MCF 10A (cell line): ENCODE results near the gene SETD3. TPM values are rescaled to one million over a fixed set of nuclear protein-coding genes. Genes with fewer than 3 reads are reported as not detected.

Experiments
- BruUV-seq: library from RNA; stranded (reverse); fragments of 400-500 nt; replicated peaks from 2 replicates; lab custom pipeline; 2021; lab: Mats Ljungman, UMichigan
- CTCF ChIA-PET: fragments of 300-600 bp; sonication (Branson Sonifier 250); formaldehyde crosslinking; extraction: SDS; loops from one replicate; lab custom pipeline; 2021; ENCODE audit warnings: antibody characterized with exemption, inconsistent platforms; lab: Yijun Ruan, JAX
- POLR2A ChIA-PET: fragments of 300-600, 350-650 bp; sonication (Branson Sonifier 250); formaldehyde crosslinking; extraction: SDS; loops from one replicate; lab custom pipeline; 2020; ENCODE audit warnings: antibody characterized with exemption, inconsistent platforms; lab: Yijun Ruan, JAX
- DNase-seq: peaks from one replicate; pipeline ENCODE4 v3.0.0-alpha.2; 2018; ENCODE audit not compliant: unreplicated experiment
- H3K27ac Mint-ChIP-seq: one replicate; pipeline ENCODE4 v1.8.0; 2022; ENCODE audit warnings: mild to moderate bottlenecking, low read depth, mixed read lengths; ENCODE audit not compliant: unreplicated experiment
- H3K27me3 Mint-ChIP-seq: one replicate; pipeline ENCODE4 v1.8.0; 2022; ENCODE audit warnings: mixed read lengths; ENCODE audit not compliant: insufficient read depth, unreplicated experiment
- H3K36me3 Mint-ChIP-seq: one replicate; pipeline ENCODE4 v1.8.0; 2022; ENCODE audit warnings: mild to moderate bottlenecking, moderate library complexity, mixed read lengths; ENCODE audit not compliant: insufficient read depth, unreplicated experiment
- H3K4me1 Mint-ChIP-seq: one replicate; pipeline ENCODE4 v1.8.0; 2022; ENCODE audit warnings: mixed read lengths; ENCODE audit not compliant: insufficient read depth, unreplicated experiment
- H3K4me3 Mint-ChIP-seq: one replicate; pipeline ENCODE4 v1.8.0; 2022; ENCODE audit warnings: mild to moderate bottlenecking, moderate library complexity, mixed read lengths; ENCODE audit not compliant: unreplicated experiment
- H3K9me3 Mint-ChIP-seq: one replicate; pipeline ENCODE4 v1.8.0; 2022; ENCODE audit warnings: mixed read lengths; ENCODE audit not compliant: unreplicated experiment
- intact Hi-C: fragments of 100-400 bp; cut with micrococcal nuclease; formaldehyde crosslinking; loops from 2 replicates; pipeline ENCODE4 v1.14.1; 2022
- total RNA-seq: library from RNA; stranded (reverse); gene quantifications from 2 replicates; pipeline ENCODE4 v1.2.3, GENCODE V29; 2022
- TF ChIP-seq, protein P1 (sequence below): fragments of 200-600 bp; IDR thresholded peaks from one replicate; pipeline ENCODE4 v1.8.0; 2022; ENCODE audit warnings: antibody characterized with exemption, mild to moderate bottlenecking; ENCODE audit not compliant: unreplicated experiment

Gene SETD3
- total RNA-seq, 1 experiment from 2014 or later: 50.6 TPM

DNA sequence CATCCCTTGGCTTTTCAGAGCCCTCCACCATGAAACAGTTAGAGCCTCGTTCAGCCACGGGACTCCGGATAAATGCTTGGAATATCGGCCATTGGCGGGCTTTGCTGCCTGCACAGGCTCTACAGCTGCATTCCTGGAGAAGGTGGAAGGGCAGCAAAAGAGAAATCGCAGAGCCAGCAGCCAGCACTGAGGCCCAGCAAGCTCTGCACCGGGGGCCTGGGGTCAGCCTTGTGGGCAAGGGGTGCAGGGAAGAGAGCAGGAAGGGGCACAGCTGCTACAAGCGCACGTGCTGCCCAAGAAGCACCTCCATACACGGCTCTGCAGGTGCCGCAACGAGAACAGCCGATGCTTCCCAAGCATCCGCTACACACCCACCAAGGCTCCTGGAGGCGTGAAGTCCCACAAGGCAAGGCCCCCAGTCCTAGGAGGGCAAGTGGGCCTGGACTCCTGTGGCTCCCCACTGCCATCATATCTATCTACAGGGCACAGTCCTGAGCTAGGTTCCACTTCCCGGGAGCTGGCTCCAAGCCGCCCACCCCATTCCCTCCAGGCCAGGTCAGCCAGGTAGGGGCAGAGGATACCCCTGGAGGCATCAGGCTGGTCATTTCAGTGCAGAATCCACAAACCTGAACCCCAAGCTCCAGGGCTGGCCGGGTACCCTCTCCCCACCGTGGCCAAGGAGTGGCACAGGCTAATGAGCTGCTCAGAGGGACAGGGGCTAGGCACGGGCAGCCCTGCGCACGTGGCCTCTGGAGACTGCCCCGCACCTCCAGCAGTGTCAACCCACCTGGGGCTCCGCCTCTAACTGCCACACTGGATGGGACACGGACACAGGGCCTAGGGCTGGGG lies 40.7 kb upstream of the SETD3 start:
- CTCF ChIA-PET: interaction anchor here (0.5 to 2.1 kb wide), 4 partner anchors 22 to 246 kb away, joined by 3 to 8 read pairs (median 3); no protein-coding TSS in a partner anchor
- no TSS peak for BruUV-seq

GRCh38 chr14:99520571-99521081 lies 40.0 kb upstream of the SETD3 start:
- BruUV-seq: no TSS peak
- H3K9me3 Mint-ChIP-seq: no peaks in the 10 kb centered on the region
- ChIA-PET CTCF (interaction anchor here (0.5 to 2.1 kb wide), 4 partner anchors 23 to 246 kb away, joined by 3 to 8 read pairs (median 3); no protein-coding TSS in a partner anchor), POLR2A (no interaction called here)
- peaks cover 4% of the 10 kb centered on the region for H3K36me3 Mint-ChIP-seq
- H3K27me3 Mint-ChIP-seq: no peaks in the 10 kb centered on the region
- no peak overlapping the region for H3K4me3 Mint-ChIP-seq
- peaks cover 16% of the 10 kb centered on the region for H3K4me1 Mint-ChIP-seq
- no peak for DNase-seq
- H3K27ac Mint-ChIP-seq: no peak overlapping the region
- intact Hi-C loops: no loop called here
- TF ChIP-seq, protein P1, sequence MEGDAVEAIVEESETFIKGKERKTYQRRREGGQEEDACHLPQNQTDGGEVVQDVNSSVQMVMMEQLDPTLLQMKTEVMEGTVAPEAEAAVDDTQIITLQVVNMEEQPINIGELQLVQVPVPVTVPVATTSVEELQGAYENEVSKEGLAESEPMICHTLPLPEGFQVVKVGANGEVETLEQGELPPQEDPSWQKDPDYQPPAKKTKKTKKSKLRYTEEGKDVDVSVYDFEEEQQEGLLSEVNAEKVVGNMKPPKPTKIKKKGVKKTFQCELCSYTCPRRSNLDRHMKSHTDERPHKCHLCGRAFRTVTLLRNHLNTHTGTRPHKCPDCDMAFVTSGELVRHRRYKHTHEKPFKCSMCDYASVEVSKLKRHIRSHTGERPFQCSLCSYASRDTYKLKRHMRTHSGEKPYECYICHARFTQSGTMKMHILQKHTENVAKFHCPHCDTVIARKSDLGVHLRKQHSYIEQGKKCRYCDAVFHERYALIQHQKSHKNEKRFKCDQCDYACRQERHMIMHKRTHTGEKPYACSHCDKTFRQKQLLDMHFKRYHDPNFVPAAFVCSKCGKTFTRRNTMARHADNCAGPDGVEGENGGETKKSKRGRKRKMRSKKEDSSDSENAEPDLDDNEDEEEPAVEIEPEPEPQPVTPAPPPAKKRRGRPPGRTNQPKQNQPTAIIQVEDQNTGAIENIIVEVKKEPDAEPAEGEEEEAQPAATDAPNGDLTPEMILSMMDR: no peak

More for the DNA sequence above, 40.7 kb upstream of the SETD3 start:
- Mint-ChIP-seq H3K27me3 (no peaks in the 10 kb centered on the region), H3K9me3 (no peaks in the 10 kb centered on the region), H3K4me3 (no peak overlapping the region), H3K4me1 (peaks cover 16% of the 10 kb centered on the region), H3K36me3 (no peaks in the 10 kb centered on the region), H3K27ac (no peak overlapping the region)
- POLR2A ChIA-PET: no interaction called here
- no peak for DNase-seq
- intact Hi-C loops: no loop called here
- TF ChIP-seq, protein P1: no peak

DNA sequence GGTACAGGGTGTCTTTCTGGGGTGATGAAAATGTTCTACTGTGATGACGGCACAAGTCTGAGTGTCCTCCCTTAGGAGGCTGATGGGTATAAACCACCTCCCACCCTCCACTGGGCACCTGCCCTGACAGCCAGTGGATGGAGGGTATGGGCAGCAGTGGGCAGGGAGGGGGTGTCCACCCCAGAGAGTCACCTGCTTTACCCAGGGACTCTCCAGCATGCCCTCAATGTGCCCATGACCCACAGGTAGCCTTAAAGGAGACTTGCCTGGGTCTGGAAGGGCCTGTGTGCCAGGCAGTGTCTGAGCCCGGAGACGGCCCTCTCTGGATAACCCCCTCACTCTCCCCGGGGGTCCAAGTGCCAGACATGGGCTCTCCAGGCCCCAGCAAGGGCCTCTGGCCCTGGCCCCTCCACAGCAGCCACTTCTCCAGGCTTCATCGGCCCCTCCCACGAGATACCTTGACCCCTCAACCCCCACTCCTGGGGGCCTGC lies 39.3 kb upstream of the SETD3 start:
- intact Hi-C loops: no loop called here
- DNase-seq: no peak
- TF ChIP-seq, protein P1: no peak
- peaks cover 10% of the 10 kb centered on the region for H3K4me1 Mint-ChIP-seq
- no peaks in the 10 kb centered on the region for H3K27me3 Mint-ChIP-seq
- no peaks in the 10 kb centered on the region for H3K9me3 Mint-ChIP-seq
- H3K36me3 Mint-ChIP-seq: peaks cover 4% of the 10 kb centered on the region
- ChIA-PET POLR2A (no interaction called here), CTCF (interaction anchor here (0.9 to 2.9 kb wide), 2 partner anchors 86 to 106 kb away, joined by 3 to 7 read pairs; no protein-coding TSS in a partner anchor)
- H3K4me3 Mint-ChIP-seq: no peak overlapping the region
- no TSS peak for BruUV-seq
- no peak overlapping the region for H3K27ac Mint-ChIP-seq

- POLR2A ChIA-PET: no interaction called here
- no TSS peak for BruUV-seq
- TF ChIP-seq, protein P1: no peak
- intact Hi-C loops: no loop called here
- Mint-ChIP-seq H3K27ac (no peak overlapping the region), H3K4me3 (no peak overlapping the region), H3K36me3 (peaks cover 4% of the 10 kb centered on the region), H3K4me1 (peaks cover 4% of the 10 kb centered on the region), H3K9me3 (no peaks in the 10 kb centered on the region), H3K27me3 (no peaks in the 10 kb centered on the region)
- DNase-seq: no peak
- CTCF ChIA-PET: interaction anchor here (0.6 to 2.9 kb wide), 14 partner anchors 8 to 371 kb away, joined by 3 to 7 read pairs (median 4); no protein-coding TSS in a partner anchor
These were observed 38.8 kb upstream of the SETD3 start for GRCh38 chr14:99519347-99519881.
